ENCODE data around the gene HINT2. TPM values are rescaled to one million over a fixed set of nuclear protein-coding genes. Genes with fewer than 3 reads are reported as not detected.

Gene HINT2
- total RNA-seq, 1 donor from 2014 or later = 18.1 TPM

GRCh38 chr9:35774907-35775635, 39.8 kb downstream of the HINT2 start:
- no peak for DNase-seq

GRCh38 chr9:35771943-35772342, 42.9 kb downstream of the HINT2 start:
- no peak for DNase-seq

GRCh38 chr9:35771534-35771933, 43.3 kb downstream of the HINT2 start:
- DNase-seq = peak; percentile 76

- no peak for DNase-seq
These were observed 43.8 kb downstream of the HINT2 start for GRCh38 chr9:35771075-35771433.

- no peak for DNase-seq
These were observed 45.1 kb downstream of the HINT2 start for GRCh38 chr9:35769763-35770162.

- no peak for DNase-seq
These were observed 47.4 kb downstream of the HINT2 start for GRCh38 chr9:35767458-35767857.

GRCh38 chr9:35766997-35767396, 47.8 kb downstream of the HINT2 start:
- DNase-seq = no peak

GRCh38 chr9:35763803-35764202, 51.0 kb downstream of the HINT2 start:
- DNase-seq = no peak

- no peak for DNase-seq
These were observed 51.7 kb downstream of the HINT2 start for GRCh38 chr9:35763181-35763580.

Small RNA genes within 50 kb of the gene (small RNA-seq; reads per million reads assigned to genes)
- gene HINT2 (ENCODE audit: low replicate concordance) = 0.05 reads per million

Other genes starting within 250 kb of the HINT2 start
- gene TESK1, start 209.8 kb downstream of the HINT2 start, total RNA-seq = 15.8 TPM
- 1.7 TPM for gene CD72, start 196.6 kb downstream of the HINT2 start, total RNA-seq
- not detected for gene SIT1, start 164.1 kb downstream of the HINT2 start, total RNA-seq
- gene RMRP, start 157.0 kb downstream of the HINT2 start, total RNA-seq = 2,887 TPM
- 16.9 TPM for gene CCDC107, start 156.8 kb downstream of the HINT2 start, total RNA-seq
- 1.0 TPM for gene ARHGEF39, start 149.8 kb downstream of the HINT2 start, total RNA-seq
- 0.82 TPM for gene CA9, start 141.1 kb downstream of the HINT2 start, total RNA-seq
- 3,889 TPM for gene TPM2, start 125.1 kb downstream of the HINT2 start, total RNA-seq
- 210 TPM for gene TLN1, start 82.8 kb downstream of the HINT2 start, total RNA-seq
- 20.3 TPM for gene CREB3, start 82.4 kb downstream of the HINT2 start, total RNA-seq
- gene GBA2, start 65.8 kb downstream of the HINT2 start, total RNA-seq = 43.6 TPM
- gene RGP1, start 65.8 kb downstream of the HINT2 start, total RNA-seq = 16.7 TPM
- gene MSMP, start 60.8 kb downstream of the HINT2 start, total RNA-seq = not detected
- gene NPR2, start 23.5 kb downstream of the HINT2 start, total RNA-seq = 24.5 TPM
- gene SPAG8, start 2.8 kb downstream of the HINT2 start, total RNA-seq = 3.7 TPM
- gene FAM221B, start 13.7 kb upstream of the HINT2 start, total RNA-seq = not detected
- gene TMEM8B, start 14.2 kb upstream of the HINT2 start, total RNA-seq = 8.2 TPM
- not detected for gene OR13J1, start 55.4 kb upstream of the HINT2 start, total RNA-seq
- not detected for gene HRCT1, start 91.2 kb upstream of the HINT2 start, total RNA-seq
- 1.8 TPM for gene SPAAR, start 94.4 kb upstream of the HINT2 start, total RNA-seq
- gene OR2S2, start 143.1 kb upstream of the HINT2 start, total RNA-seq = not detected
- 22.9 TPM for gene RECK, start 221.9 kb upstream of the HINT2 start, total RNA-seq